H4 (cell line): Measurements from ENCODE around the gene NMU. TPM values are rescaled to one million over a fixed set of nuclear protein-coding genes. Genes with fewer than 3 reads are reported as not detected.
"Not testable (repeated sequence)": the region's sequence is repeated elsewhere in the genome, so short reads cannot be mapped to it uniquely, and the experiment has no call there.

ENCODE experiments used
- DNase-seq: peaks from one replicate; pipeline ENCODE4 v3.0.0-alpha.2; 2015; ENCODE audit warnings: low spot score
- total RNA-seq: library from RNA; depleted of rRNA; stranded (reverse); fragments of >200 nt; shearing (Covaris generic); gene quantifications from 2 replicates; pipeline ENCODE4 v1.2.3, GENCODE V29; 2014

The NMU gene
- total RNA-seq, 1 experiment from 2014 or later: 6.1 TPM

- not testable (repeated sequence) for DNase-seq
Observed at GRCh38 chr4:55624063-55624462, 12.0 kb downstream of the NMU start.

DNA sequence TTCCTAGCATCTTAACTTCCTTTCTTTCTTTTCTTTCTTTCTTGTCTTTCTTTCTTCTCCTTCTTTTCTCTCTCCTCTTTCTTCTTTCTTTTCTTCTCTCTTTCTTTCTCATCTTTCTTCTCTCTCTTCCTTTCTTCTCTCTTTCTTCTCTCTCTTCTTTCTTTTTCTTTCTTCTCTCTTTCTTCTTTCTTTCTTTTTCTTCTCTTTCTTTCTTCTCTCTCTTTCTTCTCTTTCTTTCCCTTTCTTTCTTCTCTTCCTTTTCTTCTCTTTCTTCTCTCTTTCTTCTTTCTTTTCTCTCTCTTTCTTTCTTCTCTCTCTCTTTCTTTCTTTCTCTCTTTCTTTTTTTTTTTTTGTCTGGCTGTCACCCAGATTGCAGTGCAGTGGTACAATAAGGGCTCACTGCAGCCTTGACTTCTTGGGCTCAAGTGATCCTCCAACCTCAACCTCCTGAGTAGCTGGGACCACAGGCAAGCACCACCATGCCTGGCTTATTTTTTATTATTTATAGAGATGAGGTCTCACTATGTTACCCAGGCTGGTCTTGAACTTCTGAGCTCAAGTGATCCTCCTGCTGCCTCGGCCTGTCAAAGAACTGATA, 17.5 kb downstream of the NMU start:
- DNase-seq: no peak

DNA sequence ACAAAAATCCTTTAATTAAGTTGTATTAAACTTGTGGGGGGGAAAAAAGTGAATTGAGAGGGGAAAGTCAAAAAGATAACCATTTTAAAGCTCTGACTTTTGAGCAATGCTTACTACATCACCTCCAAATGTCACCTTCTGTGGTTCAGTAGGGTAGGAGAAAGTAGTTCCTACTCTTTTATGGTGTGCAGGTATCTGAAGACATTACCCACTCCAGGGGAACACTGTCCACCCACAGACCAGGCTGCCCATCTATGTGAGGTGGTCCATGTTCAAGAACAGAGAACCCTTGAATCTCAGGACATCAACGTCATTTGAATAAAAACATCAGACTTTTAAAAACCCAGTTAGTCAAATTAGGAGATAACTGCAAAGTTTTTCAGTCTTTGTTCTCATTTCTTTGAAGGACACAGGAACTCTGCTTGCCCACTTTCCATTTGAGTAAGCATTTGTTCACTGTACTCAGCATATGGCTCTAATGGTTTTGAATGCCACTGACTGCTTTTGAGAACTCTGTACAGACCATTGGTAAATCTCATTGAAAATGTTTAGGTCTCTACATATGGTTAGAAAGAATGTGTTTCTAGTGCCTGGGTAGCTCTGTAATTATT, 18.4 kb downstream of the NMU start:
- DNase-seq: no peak

- no peak for DNase-seq
Observed at GRCh38 chr4:55615008-55615407, 21.1 kb downstream of the NMU start.

- DNase-seq: no peak
Observed at GRCh38 chr4:55613621-55614020, 22.5 kb downstream of the NMU start.

DNA sequence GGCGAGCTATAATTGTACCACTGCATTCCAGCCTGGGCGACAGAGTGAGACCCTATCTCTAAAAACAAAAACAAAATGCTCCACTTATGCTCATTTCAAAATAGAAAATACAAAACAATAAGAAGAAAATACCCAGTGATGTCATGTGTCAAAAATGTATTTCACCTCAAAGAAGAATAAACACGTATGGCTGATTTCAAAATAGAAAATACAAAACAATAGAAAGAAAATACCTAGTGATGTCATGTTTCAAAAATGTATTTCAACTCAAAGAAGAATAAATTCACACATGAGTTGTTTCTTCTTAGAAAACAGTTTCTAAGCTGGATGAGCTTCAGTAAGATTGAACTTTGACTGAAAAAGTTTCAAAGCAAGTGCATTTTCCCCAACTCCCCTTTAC, 23.8 kb downstream of the NMU start:
- DNase-seq: no peak

- no peak for DNase-seq
Observed at GRCh38 chr4:55611358-55612059, 24.6 kb downstream of the NMU start.

DNA sequence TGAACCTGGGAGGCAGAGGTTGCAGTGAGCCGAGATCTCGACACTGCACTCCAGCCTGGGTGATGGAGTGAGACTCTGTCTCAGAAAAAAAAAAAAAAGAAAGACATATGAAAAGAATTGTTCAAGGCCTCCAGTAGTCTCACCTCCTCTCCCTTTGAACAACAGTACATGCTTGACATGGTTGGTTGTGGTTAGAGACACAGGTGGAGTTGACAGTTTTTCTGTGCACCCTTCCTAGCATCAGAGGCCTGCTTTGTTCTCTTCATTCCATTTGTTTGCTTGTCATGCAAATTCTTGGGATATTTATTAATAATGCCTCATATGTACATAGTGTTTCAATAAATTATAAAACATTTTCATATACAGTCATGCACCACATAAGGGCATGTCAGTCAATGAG, 25.7 kb downstream of the NMU start:
- no peak for DNase-seq

DNA sequence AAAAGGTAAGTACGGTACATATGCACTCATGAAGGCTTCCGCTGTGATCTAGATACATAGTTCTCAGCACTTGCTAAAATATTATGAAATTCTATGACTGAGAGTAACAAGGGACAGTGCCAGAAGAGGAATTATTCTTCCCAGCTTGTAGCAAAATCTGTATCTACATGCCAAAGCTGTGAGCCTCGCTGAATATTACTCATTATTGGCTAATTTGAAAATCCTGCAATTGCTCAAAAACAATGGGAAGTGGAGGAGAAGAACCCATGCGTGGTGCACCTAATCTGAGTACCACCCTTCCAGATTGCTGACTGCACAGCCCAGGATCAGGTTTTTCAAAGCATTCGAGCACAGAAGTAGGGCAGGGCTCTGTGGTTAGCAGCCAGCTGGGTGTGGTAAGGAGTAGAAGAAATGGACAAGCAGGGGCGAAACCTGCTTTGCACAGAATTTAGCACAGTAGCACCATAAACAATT, 26.7 kb downstream of the NMU start:
- no peak for DNase-seq

DNA sequence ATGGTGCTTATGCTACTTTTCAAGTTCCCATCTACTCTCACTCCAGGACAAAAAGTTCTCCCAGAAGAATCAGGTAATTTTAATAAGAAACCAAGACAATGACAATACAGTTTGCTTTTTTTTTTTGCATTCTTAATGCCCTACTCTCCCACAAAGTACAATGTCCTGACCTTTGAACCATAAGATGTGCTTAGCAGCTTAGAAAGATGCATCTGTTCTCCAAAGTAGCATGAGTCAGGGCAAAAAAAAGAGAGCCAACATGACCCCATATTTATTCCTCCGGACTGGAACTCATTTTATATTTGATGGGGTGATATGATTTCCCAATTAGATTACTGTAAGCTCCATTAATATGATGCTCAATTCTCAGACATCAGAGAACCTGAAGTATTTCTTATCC, 27.5 kb downstream of the NMU start:
- DNase-seq: no peak

DNA sequence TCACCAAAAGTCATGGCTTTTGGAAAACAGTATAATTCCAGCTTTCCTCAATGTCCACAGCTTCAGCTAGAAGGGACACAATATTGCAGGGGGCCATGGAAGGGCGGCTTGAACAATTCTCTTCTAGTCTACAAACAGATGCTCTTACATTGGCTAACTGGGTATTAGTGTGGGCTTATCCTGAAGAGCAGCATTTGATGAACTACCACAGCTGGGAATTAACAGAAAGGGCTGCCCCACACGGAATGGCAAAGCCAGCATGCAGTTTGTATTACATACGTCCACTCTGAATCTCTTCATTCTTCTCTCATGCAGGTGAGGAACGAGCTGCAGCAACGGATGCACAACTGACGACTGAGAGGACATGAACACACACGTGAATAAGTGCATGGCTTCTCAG, 31.1 kb downstream of the NMU start:
- DNase-seq: no peak

DNA sequence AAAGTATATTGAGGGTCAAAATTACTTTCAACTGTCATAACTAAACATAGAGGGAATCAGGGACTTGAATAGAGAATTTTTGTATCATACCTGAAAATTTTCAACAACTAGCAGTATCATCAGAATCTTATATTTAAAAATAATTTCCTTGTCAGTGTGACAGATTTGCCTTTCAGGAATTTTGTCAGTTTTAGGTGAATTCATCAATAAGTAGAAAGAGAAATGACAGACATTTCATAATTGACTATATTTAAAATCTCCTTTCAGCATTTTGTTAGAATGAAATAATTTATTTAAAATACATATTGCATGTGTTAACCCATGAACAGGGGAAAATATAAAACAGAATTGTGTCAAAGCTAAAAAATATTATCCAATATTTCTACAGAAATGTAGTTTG, 35.5 kb downstream of the NMU start:
- no peak for DNase-seq

DNA sequence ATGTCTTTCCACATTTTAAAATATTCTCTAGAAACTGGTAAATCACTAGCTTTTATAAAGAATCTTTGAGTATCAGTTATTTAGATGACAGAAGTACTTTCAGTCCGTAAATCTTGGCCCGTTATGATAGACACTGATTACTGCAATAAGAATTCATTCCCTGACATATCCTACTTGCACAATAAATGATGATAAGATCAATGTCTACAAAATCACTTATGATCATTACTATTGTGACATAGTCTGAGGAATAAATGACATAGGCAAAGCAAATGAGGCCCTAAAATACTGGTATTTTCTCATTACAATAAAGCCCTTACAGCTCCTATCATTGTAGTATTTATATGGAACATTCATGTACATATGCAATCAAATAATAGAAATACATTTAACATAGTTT, 37.5 kb downstream of the NMU start:
- no peak for DNase-seq

- no peak for DNase-seq
Observed at GRCh38 chr4:55592014-55592413, 44.1 kb downstream of the NMU start, which contains the start of gene PDCL2. PDCL2 (minus strand) TSS chr4:55592245; CDS start chr4:55592109, 136 bp downstream.

DNA sequence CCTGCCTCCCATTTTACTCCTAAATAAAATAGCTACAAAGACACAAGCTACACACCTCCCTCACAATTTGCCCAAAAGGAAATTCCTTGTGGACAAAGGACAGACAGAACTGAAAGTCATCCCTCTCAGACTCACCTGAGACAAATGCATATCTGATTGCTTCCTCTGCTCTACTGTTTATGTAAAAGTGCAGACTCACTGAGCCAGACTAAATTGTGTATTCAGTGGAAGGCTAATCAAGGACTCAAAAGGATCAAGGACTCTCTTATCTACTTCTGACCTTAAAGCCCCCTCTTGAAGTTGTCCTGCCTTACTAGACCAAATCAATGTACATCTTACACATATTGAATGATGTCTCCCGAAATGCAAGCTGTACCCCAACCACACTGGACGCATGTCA, 47.9 kb downstream of the NMU start:
- DNase-seq: no peak

- DNase-seq: not testable (repeated sequence)
Observed at GRCh38 chr4:55582773-55583172, 53.3 kb downstream of the NMU start.

DNA sequence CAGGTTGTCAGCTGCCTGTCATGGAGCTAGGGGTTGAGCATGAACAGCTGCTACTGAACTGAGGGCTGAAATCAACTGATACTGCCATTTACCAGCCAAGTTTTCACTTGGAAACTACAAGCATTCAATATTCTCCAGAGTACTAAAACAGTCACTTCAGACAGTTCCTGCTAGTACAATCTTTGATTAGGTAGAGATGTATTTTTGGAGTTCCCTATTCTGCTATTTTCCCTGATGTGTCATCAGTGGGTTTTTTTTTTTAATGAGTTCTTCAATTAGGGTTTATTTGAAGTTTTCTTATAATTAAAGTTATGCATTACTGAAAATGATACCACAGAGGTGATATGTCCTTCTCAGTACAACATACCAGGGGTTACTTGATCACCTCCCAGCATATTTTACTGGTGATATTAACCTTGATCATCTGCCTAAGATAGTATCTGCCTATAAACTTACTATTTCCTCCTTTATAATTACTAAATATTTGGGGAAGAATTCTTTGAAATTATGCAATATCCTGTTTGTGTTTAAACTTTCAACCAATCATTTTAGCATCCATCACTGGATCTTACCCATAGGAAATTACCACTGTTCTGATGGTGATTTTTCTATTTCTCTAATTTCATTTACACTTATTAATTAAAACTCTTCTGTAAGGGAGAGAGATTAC, 57.6 kb downstream of the NMU start:
- no peak for DNase-seq

DNA sequence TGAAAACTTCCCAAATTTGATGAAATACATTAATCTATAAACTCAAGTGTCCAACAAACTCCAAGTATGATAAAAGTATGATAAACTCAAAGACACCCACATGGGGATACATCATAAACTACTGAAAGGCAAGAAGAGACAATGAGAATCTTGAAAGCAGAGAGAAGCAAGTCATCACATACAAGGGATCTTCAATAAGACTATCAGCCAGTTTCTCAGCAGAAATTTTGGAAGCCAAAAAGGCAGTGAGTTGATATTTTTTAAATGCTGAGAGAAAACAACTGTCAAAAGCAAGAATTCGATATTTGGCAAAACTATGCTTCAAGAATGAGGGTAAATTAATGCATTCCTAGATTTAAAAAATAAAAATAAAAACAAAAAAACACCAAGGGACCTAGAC, 60.6 kb downstream of the NMU start:
- no peak for DNase-seq

DNA sequence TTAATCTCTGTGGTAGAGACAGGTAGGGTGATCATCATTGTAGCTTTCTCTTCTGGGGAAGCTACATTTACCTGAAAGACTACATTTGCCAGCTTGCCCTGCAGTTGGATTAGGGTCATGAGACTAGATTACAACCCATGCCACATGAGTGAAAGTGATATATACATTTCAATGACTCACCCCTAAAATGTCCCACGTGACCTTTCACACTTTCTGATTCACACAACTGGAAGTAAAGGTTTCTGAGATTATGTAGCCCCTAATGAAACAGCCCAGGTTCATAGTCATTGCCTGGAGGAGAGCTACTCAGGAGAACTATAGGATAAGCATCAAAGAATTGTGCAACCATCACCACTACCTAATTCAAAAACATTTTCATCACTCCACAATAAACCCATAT, 61.8 kb downstream of the NMU start:
- no peak for DNase-seq

DNA sequence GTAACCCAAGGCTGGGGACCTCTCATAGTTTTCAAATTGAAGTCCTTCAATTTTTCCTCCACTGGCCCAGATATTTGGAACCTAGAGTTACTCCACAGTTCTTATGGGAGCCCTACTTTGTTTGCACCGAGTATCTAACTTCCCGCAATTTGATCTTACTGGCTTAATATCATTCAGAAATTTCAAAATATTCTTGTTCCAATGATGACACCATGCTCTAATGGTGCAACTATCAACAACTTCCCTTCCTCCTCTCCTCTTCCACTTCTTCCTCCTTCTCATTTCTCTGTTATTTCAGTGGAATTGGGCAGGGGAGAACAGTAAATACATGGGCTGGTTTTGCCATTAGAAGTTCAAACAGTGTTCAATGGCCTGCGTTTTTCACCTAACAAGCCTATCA, 64.3 kb downstream of the NMU start:
- no peak for DNase-seq

- DNase-seq: no peak
Observed at GRCh38 chr4:55568905-55569504, 67.1 kb downstream of the NMU start.

DNA sequence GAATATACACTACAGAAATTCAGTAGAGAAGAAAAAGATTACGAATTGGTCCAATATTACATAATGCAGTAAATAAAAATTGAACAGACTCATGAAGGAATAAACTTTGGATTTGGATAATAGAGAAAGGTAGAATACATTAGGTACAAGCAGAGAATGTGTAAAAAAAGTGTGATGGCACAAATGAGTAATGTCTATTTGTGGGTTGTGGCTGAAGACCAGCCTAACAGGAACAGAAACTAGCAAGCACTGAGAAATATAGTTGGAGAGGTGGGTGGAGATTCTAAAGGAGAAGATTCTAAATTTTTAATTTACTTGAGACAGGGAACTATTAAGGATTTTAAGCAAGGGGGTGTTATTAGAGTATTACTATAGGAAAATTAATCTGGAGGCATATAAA, 74.2 kb downstream of the NMU start:
- DNase-seq: no peak
